Measurements from ENCODE around the gene PUM2. TPM values are rescaled to one million over a fixed set of nuclear protein-coding genes. Genes with fewer than 3 reads are reported as not detected.
"Not testable (repeated sequence)": the region's sequence is repeated elsewhere in the genome, so short reads cannot be mapped to it uniquely, and the experiment has no call there.

The PUM2 gene
- total and polyA plus RNA-seq, 8 donors, result 86.4 to 129 (median 118) TPM

GRCh38 chr2:20249170-20249569, 101.5 kb downstream of the PUM2 start:
- intact Hi-C loops (cut with DNase I), result no loop called here
- H3K36me3 ChIP-seq, result peaks cover 0 to 78% of the 10 kb centered on the region in 2 donors

GRCh38 chr2:20247084-20247483, 103.6 kb downstream of the PUM2 start:
- DNase-seq (no peak), ATAC-seq (no peak)
- no peaks in the 10 kb centered on the region for H3K4me1 ChIP-seq
- H3K36me3 ChIP-seq, result peaks cover 0 to 57% of the 10 kb centered on the region in 2 donors
- intact Hi-C loops (cut with DNase I), result no loop called here
- no peaks in the 10 kb centered on the region for H3K27me3 ChIP-seq
- H3K4me3 ChIP-seq, result no peak overlapping the region
- H3K9me3 ChIP-seq, result no peaks in the 10 kb centered on the region
- TF ChIP-seq, protein P1, sequence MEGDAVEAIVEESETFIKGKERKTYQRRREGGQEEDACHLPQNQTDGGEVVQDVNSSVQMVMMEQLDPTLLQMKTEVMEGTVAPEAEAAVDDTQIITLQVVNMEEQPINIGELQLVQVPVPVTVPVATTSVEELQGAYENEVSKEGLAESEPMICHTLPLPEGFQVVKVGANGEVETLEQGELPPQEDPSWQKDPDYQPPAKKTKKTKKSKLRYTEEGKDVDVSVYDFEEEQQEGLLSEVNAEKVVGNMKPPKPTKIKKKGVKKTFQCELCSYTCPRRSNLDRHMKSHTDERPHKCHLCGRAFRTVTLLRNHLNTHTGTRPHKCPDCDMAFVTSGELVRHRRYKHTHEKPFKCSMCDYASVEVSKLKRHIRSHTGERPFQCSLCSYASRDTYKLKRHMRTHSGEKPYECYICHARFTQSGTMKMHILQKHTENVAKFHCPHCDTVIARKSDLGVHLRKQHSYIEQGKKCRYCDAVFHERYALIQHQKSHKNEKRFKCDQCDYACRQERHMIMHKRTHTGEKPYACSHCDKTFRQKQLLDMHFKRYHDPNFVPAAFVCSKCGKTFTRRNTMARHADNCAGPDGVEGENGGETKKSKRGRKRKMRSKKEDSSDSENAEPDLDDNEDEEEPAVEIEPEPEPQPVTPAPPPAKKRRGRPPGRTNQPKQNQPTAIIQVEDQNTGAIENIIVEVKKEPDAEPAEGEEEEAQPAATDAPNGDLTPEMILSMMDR (IDR thresholded peaks at IDR 0.05), result no peak
- H3K27ac ChIP-seq, result no peak overlapping the region

More at GRCh38 chr2:20249170-20249569, 101.5 kb downstream of the PUM2 start:
- no peaks in the 10 kb centered on the region for H3K27me3 ChIP-seq
- no peaks in the 10 kb centered on the region for H3K9me3 ChIP-seq
- TF ChIP-seq, protein P1 (IDR thresholded peaks at IDR 0.05), result no peak
- H3K4me1 ChIP-seq, result no peaks in the 10 kb centered on the region
- no peak for ATAC-seq
- H3K27ac ChIP-seq, result no peak overlapping the region
- no peak for DNase-seq
- H3K4me3 ChIP-seq, result no peak overlapping the region

GRCh38 chr2:20243637-20244036, 107.0 kb downstream of the PUM2 start:
- H3K27me3 ChIP-seq, result not testable (repeated sequence)

GRCh38 chr2:20242727-20243377, 107.8 kb downstream of the PUM2 start:
- no peak overlapping the region for H3K27ac ChIP-seq
- H3K4me1 ChIP-seq, result no peaks in the 10 kb centered on the region
- intact Hi-C loops (cut with DNase I), result no loop called here
- peak; percentile 13 for ATAC-seq
- TF ChIP-seq, protein P1 (IDR thresholded peaks at IDR 0.05), result no peak
- no peak for DNase-seq
- no peak overlapping the region for H3K4me3 ChIP-seq
- peaks cover 0 to 15% of the 10 kb centered on the region in 2 donors for H3K36me3 ChIP-seq
- peaks cover 0 to 9% of the 10 kb centered on the region in 2 donors for H3K27me3 ChIP-seq
- no peaks in the 10 kb centered on the region for H3K9me3 ChIP-seq

More at GRCh38 chr2:20243637-20244036, 107.0 kb downstream of the PUM2 start:
- H3K27ac ChIP-seq; H3K4me3 ChIP-seq; H3K4me1 ChIP-seq; DNase-seq; ATAC-seq; intact Hi-C loops (cut with DNase I); H3K9me3 ChIP-seq: not testable (repeated sequence)
- H3K36me3 ChIP-seq, result peaks cover 0 to 23% of the 10 kb centered on the region in 2 donors

DNA sequence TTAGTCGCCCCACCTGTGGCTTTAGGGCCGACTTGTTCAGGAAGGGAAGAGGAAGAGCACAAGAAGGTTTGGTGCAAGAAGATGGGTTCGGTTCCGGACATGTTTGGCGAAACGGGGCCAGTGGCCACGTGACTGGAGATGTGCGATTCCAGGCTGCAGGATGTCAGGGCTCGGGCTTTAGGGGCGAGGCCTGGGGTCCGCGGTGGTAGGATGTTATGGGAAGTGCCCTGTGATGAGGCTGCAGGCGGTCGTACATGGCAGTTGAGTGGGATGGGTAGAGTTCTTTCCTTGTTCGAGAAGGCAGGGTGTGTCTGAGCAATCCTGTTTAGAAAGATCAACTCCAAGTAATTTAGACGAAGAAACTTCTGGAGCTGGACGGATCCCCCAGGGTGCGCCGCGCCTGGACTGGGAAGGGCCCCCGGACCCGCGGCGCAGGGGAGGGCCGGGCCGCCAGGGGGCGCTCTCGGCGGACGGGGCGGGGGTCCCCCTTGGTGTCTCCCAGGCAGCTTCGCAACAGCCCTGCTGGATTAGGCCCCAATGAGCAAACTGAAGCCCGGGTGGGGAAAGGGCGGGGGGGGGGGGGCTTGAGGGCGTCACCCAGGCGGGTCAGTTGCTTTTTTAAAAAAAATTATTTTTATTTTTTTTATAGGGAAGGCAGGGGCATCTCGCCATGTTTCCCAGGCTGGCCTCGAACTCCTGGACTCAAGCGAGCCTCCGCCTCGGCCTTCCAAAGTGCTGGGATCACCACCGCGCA, 108.5 kb downstream of the PUM2 start:
- DNase-seq (peak in 1 of 4 donors; percentile 85), ATAC-seq (peak; percentile 44)
- Histone ChIP-seq H3K36me3 (peaks cover 0 to 8% of the 10 kb centered on the region in 2 donors), H3K4me1 (no peaks in the 10 kb centered on the region), H3K9me3 (no peaks in the 10 kb centered on the region), H3K4me3 (no peak overlapping the region), H3K27ac (no peak overlapping the region), H3K27me3 (peaks cover 0 to 9% of the 10 kb centered on the region in 2 donors)
- TF ChIP-seq, protein P1 (IDR thresholded peaks at IDR 0.05), result peak; percentile 25 to 60
- intact Hi-C loops (cut with DNase I), result no loop called here

DNA sequence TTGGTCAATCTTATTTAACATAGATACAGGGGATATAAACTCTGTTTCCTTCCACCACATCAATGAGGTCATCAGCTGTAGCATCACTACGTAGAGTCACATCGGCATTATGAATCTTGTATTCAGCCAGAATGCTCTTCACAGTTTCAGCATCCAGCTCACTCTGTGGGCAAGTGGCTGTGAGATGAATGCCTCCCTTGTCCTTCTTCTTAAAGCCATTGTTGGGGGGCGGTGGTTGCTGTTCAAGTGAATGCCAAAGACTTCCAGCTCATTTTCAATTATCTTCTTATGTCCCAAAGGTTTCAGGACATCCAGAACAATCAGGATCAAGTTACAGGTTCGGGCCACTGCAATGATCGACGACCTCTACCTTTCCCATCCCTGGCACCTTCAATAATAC, 110.4 kb downstream of the PUM2 start:
- H3K27me3 ChIP-seq; intact Hi-C loops (cut with DNase I); H3K27ac ChIP-seq; DNase-seq; H3K4me3 ChIP-seq; ATAC-seq; H3K36me3 ChIP-seq; H3K9me3 ChIP-seq; H3K4me1 ChIP-seq: not testable (repeated sequence)
